Endothelial cell of umbilical vein (primary cell): ENCODE results near the gene ENPEP. TPM values are rescaled to one million over a fixed set of nuclear protein-coding genes. Genes with fewer than 3 reads are reported as not detected.

Experiments
- BruUV-seq: library from RNA; stranded (reverse); fragments of 400-500 nt; replicated peaks from 2 replicates; lab custom pipeline; 2021; lab: Mats Ljungman, UMichigan
- CTCF ChIA-PET: fragments of 300-600, 350-600 bp; sonication (Branson Sonifier 250); formaldehyde crosslinking; loops from one replicate; lab custom pipeline; 2021; ENCODE audit warnings: antibody characterized with exemption, inconsistent platforms; lab: Charles Lee
- POLR2A ChIA-PET: fragments of 300-600, 350-600 bp; sonication (Branson Sonifier 250); formaldehyde crosslinking; loops from one replicate; lab custom pipeline; 2021; ENCODE audit warnings: antibody characterized with exemption, inconsistent platforms; lab: Charles Lee
- DNase-seq: peaks from one replicate; pipeline ENCODE4 v3.0.0-alpha.2; 2011; ENCODE audit warnings: low read depth, low spot score
- FAIRE-seq: peaks from 2 replicates; lab custom pipeline; 2011; peaks lifted over from hg19 to GRCh38; lab: Jason Lieb, UNC
- H2AFZ ChIP-seq: 2 replicates; pipeline ENCODE4 v1.6.0; 2012; ENCODE audit warnings: low read depth, low read length, control low read depth, inconsistent platforms
- H3K27ac ChIP-seq: 2 replicates; pipeline ENCODE4 v1.5.1; 2011; ENCODE audit warnings: low read depth, mild to moderate bottlenecking, control low read depth, low read length, moderate library complexity; ENCODE audit not compliant: insufficient read depth
- H3K27me3 ChIP-seq, 2 experiments: 2 replicates each; pipeline versions ENCODE4 v1.6.0 to v1.6.1; 2011; ENCODE audit warnings: low read length in 2 of 2, mixed read lengths in 1 of 2; ENCODE audit not compliant: control insufficient read depth in 2 of 2, insufficient read depth in 2 of 2
- H3K36me3 ChIP-seq, 2 experiments: 2 replicates in 1 of 2; 3 replicates in 1 of 2; pipeline ENCODE4 v1.5.1; 2011; ENCODE audit warnings: low read length in 2 of 2, mild to moderate bottlenecking in 1 of 2, moderate library complexity in 1 of 2; ENCODE audit not compliant: control insufficient read depth in 2 of 2, insufficient read depth in 2 of 2; ENCODE audit errors: extremely low read depth in 1 of 2
- H3K4me1 ChIP-seq: 3 replicates; pipeline ENCODE4 v1.5.1; 2011; ENCODE audit warnings: mild to moderate bottlenecking, low read length; ENCODE audit not compliant: control insufficient read depth, insufficient read depth; ENCODE audit errors: extremely low read depth
- H3K4me2 ChIP-seq: 2 replicates; pipeline ENCODE4 v1.6.1; 2011; ENCODE audit warnings: low read length, control low read depth, mixed read lengths; ENCODE audit not compliant: insufficient read depth
- H3K4me3 ChIP-seq, 3 experiments: fragments of 200-600 bp in 1 of 3; sonication (generic), shearing (Covaris generic) in 1 of 3; replicated peaks in 1 of 3; 2 replicates each; pipeline ENCODE4 v1.5.1; 2011 to 2016; ENCODE audit warnings: control low read depth in 3 of 3, low read length in 3 of 3, mild to moderate bottlenecking in 2 of 3, inconsistent platforms in 1 of 3, low read depth in 1 of 3, moderate library complexity in 1 of 3; ENCODE audit not compliant: insufficient read depth in 1 of 3
- H3K79me2 ChIP-seq: 2 replicates; pipeline ENCODE4 v1.6.0; 2012; ENCODE audit warnings: low read length, inconsistent platforms; ENCODE audit not compliant: control insufficient read depth, insufficient read depth
- H3K9ac ChIP-seq: replicated peaks from 2 replicates; pipeline ENCODE3; 2011; ENCODE audit warnings: low read length, control low read depth; ENCODE audit not compliant: insufficient read depth; ENCODE audit errors: extremely low read depth
- H3K9me1 ChIP-seq: replicated peaks from 3 replicates; pipeline ENCODE4 v1.6.0; 2011; ENCODE audit warnings: mild to moderate bottlenecking, low read length; ENCODE audit not compliant: control insufficient read depth, insufficient read depth; ENCODE audit errors: extremely low read depth
- H3K9me3 ChIP-seq: replicated peaks from 2 replicates; pipeline ENCODE4 v1.5.1; 2012; ENCODE audit warnings: low read length, inconsistent platforms; ENCODE audit not compliant: control insufficient read depth, insufficient read depth
- H4K20me1 ChIP-seq: replicated peaks from 2 replicates; pipeline ENCODE3; 2011; ENCODE audit warnings: mild to moderate bottlenecking, low read length; ENCODE audit not compliant: control insufficient read depth, insufficient read depth; ENCODE audit errors: extremely low read depth
- CTCF ChIP-seq, 2 donors: IDR thresholded peaks; 1 replicate in 1 of 2; 2 replicates in 1 of 2; pipeline ENCODE4 v1.5.1; 2011; ENCODE audit warnings: low read length in 2 of 2, mild to moderate bottlenecking in 2 of 2, moderate library complexity in 2 of 2, control low read depth in 1 of 2, inconsistent platforms in 1 of 2, low read depth in 1 of 2; ENCODE audit not compliant: insufficient read depth in 1 of 2; ENCODE audit errors: extremely low read depth in 1 of 2
- EZH2 ChIP-seq: IDR thresholded peaks from 2 replicates; pipeline ENCODE4 v1.6.1; 2012; ENCODE audit warnings: borderline replicate concordance, low read depth, mild to moderate bottlenecking, moderate library complexity, low read length, inconsistent platforms; ENCODE audit not compliant: severe bottlenecking
- FOS ChIP-seq: IDR thresholded peaks from 2 replicates; pipeline ENCODE4 v1.6.1; 2011; ENCODE audit warnings: mild to moderate bottlenecking, low read length, moderate library complexity, borderline replicate concordance; ENCODE audit not compliant: insufficient read depth
- GATA2 ChIP-seq: IDR thresholded peaks from 2 replicates; pipeline ENCODE4 v1.7.0; 2011; ENCODE audit warnings: low read depth, mild to moderate bottlenecking, moderate library complexity, mixed read lengths, low read length; ENCODE audit not compliant: insufficient read length, insufficient read depth
- JUN ChIP-seq: IDR thresholded peaks from 2 replicates; pipeline ENCODE4 v1.6.1; 2011; ENCODE audit warnings: borderline replicate concordance, low read depth; ENCODE audit not compliant: insufficient read length, insufficient read depth
- MYC ChIP-seq: IDR thresholded peaks from one replicate; pipeline ENCODE4 v1.6.1; 2011; ENCODE audit warnings: mild to moderate bottlenecking, low read depth, low read length
- POLR2A ChIP-seq: IDR thresholded peaks from 2 replicates; pipeline ENCODE4 v1.6.1; 2012; ENCODE audit warnings: low read depth, mild to moderate bottlenecking, control low read depth, low read length
- POLR2AphosphoS5 ChIP-seq: IDR thresholded peaks from 2 replicates; pipeline ENCODE4 v1.6.1; 2012; ENCODE audit warnings: low read depth, mild to moderate bottlenecking, control low read depth, low read length, moderate library complexity; ENCODE audit not compliant: insufficient read depth
- dilution Hi-C: fragments of 300-500 bp; cut with MboI; formaldehyde crosslinking; loops from one replicate; pipeline ENCODE4 v1.15.0; 2019; ENCODE audit warnings: low sequenced_read_pairs; ENCODE audit not compliant: extremely low pct_ligation_motif_present
- intact Hi-C: fragments of 100-400 bp; cut with micrococcal nuclease; formaldehyde crosslinking; loops from one replicate; pipeline ENCODE4 v1.10.0; 2022
- polyA plus RNA-seq, 4 experiments: library from polyadenylated mRNA; depleted of rRNA in 3 of 4; stranded (reverse) in 3 of 4; unstranded in 1 of 4; fragments of >200 nt; gene quantifications; 2 replicates each; pipeline versions ENCODE4 v1.2.1 to v1.2.3, GENCODE V29; 2011 to 2012; ENCODE audit warnings: missing spikeins in 1 of 4
- total RNA-seq: library from RNA; stranded (reverse); gene quantifications from 2 replicates; pipeline ENCODE4 v1.2.3, GENCODE V29; 2021
- TF ChIP-seq, protein P1 (sequence below): IDR thresholded peaks from 2 replicates; pipeline ENCODE4 v1.6.1; 2011; ENCODE audit not compliant: insufficient read depth, insufficient read length

The ENPEP gene
- total and polyA plus RNA-seq, 2 donors (not counting 3 experiments of a cell fraction or from before 2014, with no cell fraction given): not detected

- TF ChIP-seq GATA2: no peak
- TF ChIP-seq FOS: no peak
- TF ChIP-seq JUN: no peak
- TF ChIP-seq POLR2A: no peak
- Histone ChIP-seq H3K4me3 (no peak overlapping the region), H3K9me3 (no peaks in the 10 kb centered on the region), H3K4me2 (no peak overlapping the region), H3K9ac (no peak overlapping the region), H4K20me1 (no peaks in the 10 kb centered on the region), H3K36me3 (no peaks in the 10 kb centered on the region), H3K4me1 (no peaks in the 10 kb centered on the region), H2AFZ (no peak overlapping the region), H3K27ac (no peak overlapping the region), H3K27me3 (peaks cover under 1 to 32% of the 10 kb centered on the region in 2 experiments), H3K9me1 (no peaks in the 10 kb centered on the region), H3K79me2 (no peaks in the 10 kb centered on the region)
- no TSS peak for BruUV-seq
- dilution Hi-C loops (no loop called here), intact Hi-C loops (no loop called here)
- no peak for FAIRE-seq
- ChIA-PET CTCF (interaction anchor here (2.2 kb wide), 1 partner anchor 12 kb away, joined by 12 read pairs; no protein-coding TSS in a partner anchor), POLR2A (no interaction called here)
- no peak for DNase-seq
Observed at GRCh38 chr4:110597582-110597981, 121.6 kb downstream of the ENPEP start.

- CTCF ChIA-PET: no interaction called here
- Histone ChIP-seq H3K4me1 (no peaks in the 10 kb centered on the region), H2AFZ (no peak overlapping the region), H3K9ac (no peak overlapping the region), H3K9me3 (no peaks in the 10 kb centered on the region), H3K36me3 (no peaks in the 10 kb centered on the region), H3K27me3 (peaks cover 4 to 34% of the 10 kb centered on the region in 2 experiments), H3K27ac (no peak overlapping the region), H3K4me3 (no peak overlapping the region), H4K20me1 (no peaks in the 10 kb centered on the region), H3K4me2 (no peak overlapping the region), H3K9me1 (no peaks in the 10 kb centered on the region), H3K79me2 (no peaks in the 10 kb centered on the region)
- intact Hi-C loops: no loop called here
- BruUV-seq: no TSS peak
- FAIRE-seq: no peak
- DNase-seq: no peak
- dilution Hi-C loops: no loop called here
- POLR2A ChIA-PET: no interaction called here
- no peak for TF ChIP-seq POLR2AphosphoS5
- TF ChIP-seq, protein P1, sequence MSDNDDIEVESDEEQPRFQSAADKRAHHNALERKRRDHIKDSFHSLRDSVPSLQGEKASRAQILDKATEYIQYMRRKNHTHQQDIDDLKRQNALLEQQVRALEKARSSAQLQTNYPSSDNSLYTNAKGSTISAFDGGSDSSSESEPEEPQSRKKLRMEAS: no peak
- no peak for TF ChIP-seq MYC
- TF ChIP-seq JUN: no peak
- no peak for TF ChIP-seq POLR2A
- no peak for TF ChIP-seq EZH2
- TF ChIP-seq CTCF (IDR thresholded peaks at IDR 0.05; ENCODE audit: extremely low read depth in 1 of 2, insufficient read depth in 1 of 2, low read depth in 1 of 2, low read length in 2 of 2): no peak
- no peak for TF ChIP-seq FOS
- TF ChIP-seq GATA2: no peak
Observed at GRCh38 chr4:110602061-110602460, 126.1 kb downstream of the ENPEP start.
